ENCODE data around the gene PRKACG.
A peak's percentile ranks its signal among the peaks of the same experiment; 100 is the strongest.

- TF ChIP-seq CTCF (IDR thresholded peaks at IDR 0.05) (peak; percentile 83), EZH2 (IDR thresholded peaks at IDR 0.05) (no peak), EZH2phosphoT487 (IDR thresholded peaks at IDR 0.05) (no peak)
These were observed 14.4 kb downstream of the PRKACG start for GRCh38 chr9:68999393-69000105.

All from neural progenitor cell (in vitro differentiated cells).